Measurements from ENCODE around the gene KRTAP5-9.

- TF ChIP-seq CTCF (IDR thresholded peaks at IDR 0.05) = no peak
- TF ChIP-seq POLR2A (IDR thresholded peaks at IDR 0.05) = no peak
Observed at GRCh38 chr11:71542879-71543777, 5.1 kb upstream of the KRTAP5-9 start.
